ENCODE measurements around the gene RPLP1.
"Not testable (repeated sequence)": the region's sequence is repeated elsewhere in the genome, so short reads cannot be mapped to it uniquely, and the experiment has no call there.

Gene RPLP1

DNA sequence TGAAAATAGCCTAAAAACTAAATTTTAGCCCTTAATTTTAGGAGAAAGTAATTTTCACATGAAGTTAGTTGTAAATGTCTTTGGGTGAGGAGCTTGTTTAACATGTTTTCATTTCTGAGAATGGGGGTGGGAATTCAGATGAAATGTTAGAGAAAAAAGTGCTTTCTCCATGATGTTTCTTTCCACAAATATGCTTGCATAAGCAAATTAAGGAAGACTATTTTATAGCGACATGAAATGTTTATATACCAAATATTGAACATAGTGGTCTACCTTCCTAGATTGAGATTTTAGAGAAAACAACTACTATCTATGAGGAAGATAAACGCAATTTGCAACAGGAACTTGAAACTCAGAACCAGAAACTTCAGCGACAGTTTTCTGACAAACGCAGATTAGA is 13.0 kb upstream of the RPLP1 start:
- Histone ChIP-seq H3K9me3 (ENCODE audit: control insufficient read depth in 2 of 2, low read length in 2 of 2) (no peaks in the 10 kb centered on the region), H3K36me3 (ENCODE audit: control insufficient read depth in 2 of 2, insufficient read depth in 2 of 2, low read length in 2 of 2) (no peaks in the 10 kb centered on the region)

DNA sequence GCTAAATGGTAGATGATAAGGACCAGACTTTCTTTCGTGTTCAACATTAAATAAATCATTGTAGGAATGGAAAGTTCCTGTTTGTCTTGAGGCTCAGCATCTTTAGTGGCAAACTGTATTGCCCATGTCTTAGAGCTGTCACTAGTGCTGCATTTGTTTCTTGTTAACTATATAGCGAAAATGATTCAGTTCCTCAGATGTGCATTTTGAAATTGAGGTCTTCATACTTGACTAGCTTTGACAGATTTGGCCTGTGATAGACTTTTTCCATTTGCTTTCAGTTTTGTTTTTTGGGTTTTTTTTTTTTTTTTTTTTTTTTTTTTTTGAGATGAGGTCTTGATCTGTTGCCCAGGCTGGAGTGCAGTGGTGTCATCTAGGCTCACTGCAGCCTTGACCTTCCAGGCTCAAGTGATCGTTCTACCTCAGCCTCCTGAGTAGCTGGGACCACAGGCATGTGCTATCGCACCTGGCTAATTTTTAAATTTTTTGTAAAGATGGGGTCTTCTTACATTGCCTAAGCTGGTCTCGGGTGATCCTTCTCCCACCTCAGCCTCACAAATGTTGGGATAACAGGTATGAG is 9.5 kb upstream of the RPLP1 start:
- no peaks in the 10 kb centered on the region for H3K27me3 ChIP-seq (ENCODE audit: control insufficient read depth in 1 of 2, insufficient read depth in 2 of 2, low read length in 2 of 2)
- no peak overlapping the region for H3K4me3 ChIP-seq (ENCODE audit: low read length in 2 of 2)
- no peak overlapping the region for H3K27ac ChIP-seq (ENCODE audit: low read length)
- H3K9me3 ChIP-seq (ENCODE audit: control insufficient read depth in 2 of 2, low read length in 2 of 2): no peaks in the 10 kb centered on the region
- H3K4me1 ChIP-seq (ENCODE audit: control insufficient read depth, insufficient read depth, low read length): no peaks in the 10 kb centered on the region
- no peaks in the 10 kb centered on the region for H3K36me3 ChIP-seq (ENCODE audit: control insufficient read depth in 2 of 2, insufficient read depth in 2 of 2, low read length in 2 of 2)
- H3K9ac ChIP-seq (ENCODE audit: low read length in 2 of 2): no peak overlapping the region

More for the DNA sequence above, 13.0 kb upstream of the RPLP1 start:
- H3K9ac ChIP-seq (ENCODE audit: low read length in 2 of 2): no peak overlapping the region
- H3K27ac ChIP-seq (ENCODE audit: low read length): no peak overlapping the region
- no peaks in the 10 kb centered on the region for H3K4me1 ChIP-seq (ENCODE audit: control insufficient read depth, insufficient read depth, low read length)
- H3K4me3 ChIP-seq (ENCODE audit: low read length in 2 of 2): no peak overlapping the region
- no peaks in the 10 kb centered on the region for H3K27me3 ChIP-seq (ENCODE audit: control insufficient read depth in 1 of 2, insufficient read depth in 2 of 2, low read length in 2 of 2)

- H3K9ac ChIP-seq (ENCODE audit: low read length in 2 of 2): no peak overlapping the region
- H3K4me1 ChIP-seq (ENCODE audit: control insufficient read depth, insufficient read depth, low read length): no peaks in the 10 kb centered on the region
- no peak overlapping the region for H3K4me3 ChIP-seq (ENCODE audit: low read length in 2 of 2)
- H3K36me3 ChIP-seq (ENCODE audit: control insufficient read depth in 2 of 2, insufficient read depth in 2 of 2, low read length in 2 of 2): no peaks in the 10 kb centered on the region
- no peak overlapping the region for H3K27ac ChIP-seq (ENCODE audit: low read length)
- no peaks in the 10 kb centered on the region for H3K27me3 ChIP-seq (ENCODE audit: control insufficient read depth in 1 of 2, insufficient read depth in 2 of 2, low read length in 2 of 2)
- H3K9me3 ChIP-seq (ENCODE audit: control insufficient read depth in 2 of 2, low read length in 2 of 2): no peaks in the 10 kb centered on the region
These were observed 7.9 kb upstream of the RPLP1 start for GRCh38 chr15:69444686-69445085.

DNA sequence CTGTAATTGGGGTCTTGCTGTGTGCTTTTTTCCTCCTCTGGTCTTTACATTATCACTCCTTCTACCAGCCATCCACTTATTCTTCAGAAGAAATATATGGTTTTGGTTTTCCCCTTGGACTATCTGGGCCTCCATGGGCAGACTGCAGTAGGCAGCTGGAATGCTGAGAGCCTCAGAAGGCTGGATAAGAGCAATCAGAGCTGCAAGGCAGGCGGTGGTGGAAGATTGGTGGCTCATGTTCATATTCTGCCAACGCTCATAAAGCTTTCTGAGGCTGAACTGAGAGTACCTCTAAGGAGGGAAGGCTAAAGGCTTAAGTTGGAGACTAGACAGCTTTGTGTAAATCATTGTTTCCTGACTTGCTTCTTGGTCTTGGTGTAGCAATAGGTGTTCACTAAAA is 5.7 kb upstream of the RPLP1 start:
- H3K9ac ChIP-seq (ENCODE audit: low read length in 2 of 2): no peak overlapping the region
- H3K36me3 ChIP-seq (ENCODE audit: control insufficient read depth in 2 of 2, insufficient read depth in 2 of 2, low read length in 2 of 2): no peaks in the 10 kb centered on the region
- no peak overlapping the region for H3K4me3 ChIP-seq (ENCODE audit: low read length in 2 of 2)
- no peaks in the 10 kb centered on the region for H3K9me3 ChIP-seq (ENCODE audit: control insufficient read depth in 2 of 2, low read length in 2 of 2)
- no peaks in the 10 kb centered on the region for H3K27me3 ChIP-seq (ENCODE audit: control insufficient read depth in 1 of 2, insufficient read depth in 2 of 2, low read length in 2 of 2)
- peaks cover 2% of the 10 kb centered on the region for H3K4me1 ChIP-seq (ENCODE audit: control insufficient read depth, insufficient read depth, low read length)
- no peak overlapping the region for H3K27ac ChIP-seq (ENCODE audit: low read length)

- not testable (repeated sequence) for H3K27ac ChIP-seq (ENCODE audit: low read length); H3K36me3 ChIP-seq (ENCODE audit: control insufficient read depth in 2 of 2, insufficient read depth in 2 of 2, low read length in 2 of 2); H3K4me3 ChIP-seq (ENCODE audit: low read length in 2 of 2); H3K9ac ChIP-seq (ENCODE audit: low read length in 2 of 2); H3K9me3 ChIP-seq (ENCODE audit: control insufficient read depth in 2 of 2, low read length in 2 of 2); H3K27me3 ChIP-seq (ENCODE audit: control insufficient read depth in 1 of 2, insufficient read depth in 2 of 2, low read length in 2 of 2)
- H3K4me1 ChIP-seq (ENCODE audit: control insufficient read depth, insufficient read depth, low read length): peaks cover 17% of the 10 kb centered on the region
These were observed 2.4 kb upstream of the RPLP1 start for GRCh38 chr15:69450221-69450620.

GRCh38 chr15:69450968-69451695 is 1.5 kb upstream of the RPLP1 start:
- Histone ChIP-seq H3K9me3 (ENCODE audit: control insufficient read depth in 2 of 2, low read length in 2 of 2) (no peaks in the 10 kb centered on the region), H3K27ac (ENCODE audit: low read length) (no peak overlapping the region), H3K9ac (ENCODE audit: low read length in 2 of 2) (no peak overlapping the region), H3K4me3 (ENCODE audit: low read length in 2 of 2) (no peak overlapping the region), H3K27me3 (ENCODE audit: control insufficient read depth in 1 of 2, insufficient read depth in 2 of 2, low read length in 2 of 2) (no peaks in the 10 kb centered on the region), H3K36me3 (ENCODE audit: control insufficient read depth in 2 of 2, insufficient read depth in 2 of 2, low read length in 2 of 2) (peaks cover 4 to 7% of the 10 kb centered on the region in 2 donors), H3K4me1 (ENCODE audit: control insufficient read depth, insufficient read depth, low read length) (peaks cover 21% of the 10 kb centered on the region)

DNA sequence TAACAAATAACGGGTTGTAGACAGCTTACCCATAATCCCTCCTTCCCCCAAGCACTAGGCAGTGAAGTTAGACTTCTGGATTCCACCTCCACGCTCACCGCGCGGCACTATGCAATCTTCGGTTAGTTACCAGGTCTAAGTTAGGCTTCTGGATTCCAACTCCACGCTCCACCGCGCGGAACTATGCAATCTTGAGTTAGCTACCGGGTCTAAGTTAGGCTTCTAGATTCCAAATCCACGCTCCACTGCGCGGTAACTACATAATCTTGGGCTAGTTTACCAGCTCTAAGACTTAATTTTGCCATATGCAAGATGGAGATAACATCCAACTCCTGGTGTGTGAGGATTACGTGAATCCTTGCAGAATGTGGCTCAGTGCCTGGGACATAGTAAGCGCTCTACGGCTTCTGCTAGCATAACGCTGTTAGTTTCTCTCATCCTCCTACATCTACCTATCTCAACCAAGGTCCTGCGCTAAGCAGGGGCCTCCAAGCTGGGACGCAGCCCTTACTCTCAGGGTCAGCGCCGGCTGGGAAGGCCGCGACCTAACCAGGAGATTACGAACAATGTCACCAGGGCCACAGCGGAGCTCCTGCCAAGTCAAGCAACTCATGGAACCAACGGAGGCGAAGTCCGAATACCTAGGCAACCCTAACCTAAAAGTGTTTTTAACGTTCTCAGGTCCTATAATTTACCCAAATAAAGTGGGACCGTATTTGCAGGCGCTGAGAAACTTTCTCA is 497 bp upstream of the RPLP1 start:
- H3K27ac ChIP-seq (ENCODE audit: low read length): peak overlapping the region; percentile 97

DNA sequence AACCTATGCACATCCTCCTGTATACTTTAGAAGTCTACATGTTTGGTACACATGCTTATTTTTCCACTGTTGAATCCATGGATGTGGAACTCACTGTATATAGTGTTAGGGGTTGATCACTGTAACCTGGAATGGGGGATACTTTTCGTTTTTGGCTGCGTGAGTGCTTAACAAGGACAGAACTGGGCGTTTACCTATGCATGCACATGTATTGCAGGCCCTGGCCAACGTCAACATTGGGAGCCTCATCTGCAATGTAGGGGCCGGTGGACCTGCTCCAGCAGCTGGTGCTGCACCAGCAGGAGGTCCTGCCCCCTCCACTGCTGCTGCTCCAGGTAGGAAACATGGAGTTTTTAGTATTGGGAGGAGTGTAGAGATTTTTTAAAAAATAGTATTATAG is 2.3 kb downstream of the RPLP1 start:
- Histone ChIP-seq H3K4me3 (ENCODE audit: low read length in 2 of 2) (peak overlapping the region in 1 of 2 donors; percentile 18), H3K9ac (ENCODE audit: low read length in 2 of 2) (no peak overlapping the region), H3K27me3 (ENCODE audit: control insufficient read depth in 1 of 2, insufficient read depth in 2 of 2, low read length in 2 of 2) (no peaks in the 10 kb centered on the region), H3K9me3 (ENCODE audit: control insufficient read depth in 2 of 2, low read length in 2 of 2) (no peaks in the 10 kb centered on the region), H3K27ac (ENCODE audit: low read length) (no peak overlapping the region), H3K36me3 (ENCODE audit: control insufficient read depth in 2 of 2, insufficient read depth in 2 of 2, low read length in 2 of 2) (peaks cover 15 to 21% of the 10 kb centered on the region in 2 donors), H3K4me1 (ENCODE audit: control insufficient read depth, insufficient read depth, low read length) (peaks cover 21% of the 10 kb centered on the region)

More for the DNA sequence above, 497 bp upstream of the RPLP1 start:
- Histone ChIP-seq H3K4me1 (ENCODE audit: control insufficient read depth, insufficient read depth, low read length) (peaks cover 21% of the 10 kb centered on the region), H3K36me3 (ENCODE audit: control insufficient read depth in 2 of 2, insufficient read depth in 2 of 2, low read length in 2 of 2) (peaks cover 11 to 17% of the 10 kb centered on the region in 2 donors), H3K4me3 (ENCODE audit: low read length in 2 of 2) (peak overlapping the region; percentile 93 to 97), H3K9ac (ENCODE audit: low read length in 2 of 2) (peak overlapping the region; percentile 86 to 93), H3K27me3 (ENCODE audit: control insufficient read depth in 1 of 2, insufficient read depth in 2 of 2, low read length in 2 of 2) (no peaks in the 10 kb centered on the region), H3K9me3 (ENCODE audit: control insufficient read depth in 2 of 2, low read length in 2 of 2) (no peaks in the 10 kb centered on the region)

DNA sequence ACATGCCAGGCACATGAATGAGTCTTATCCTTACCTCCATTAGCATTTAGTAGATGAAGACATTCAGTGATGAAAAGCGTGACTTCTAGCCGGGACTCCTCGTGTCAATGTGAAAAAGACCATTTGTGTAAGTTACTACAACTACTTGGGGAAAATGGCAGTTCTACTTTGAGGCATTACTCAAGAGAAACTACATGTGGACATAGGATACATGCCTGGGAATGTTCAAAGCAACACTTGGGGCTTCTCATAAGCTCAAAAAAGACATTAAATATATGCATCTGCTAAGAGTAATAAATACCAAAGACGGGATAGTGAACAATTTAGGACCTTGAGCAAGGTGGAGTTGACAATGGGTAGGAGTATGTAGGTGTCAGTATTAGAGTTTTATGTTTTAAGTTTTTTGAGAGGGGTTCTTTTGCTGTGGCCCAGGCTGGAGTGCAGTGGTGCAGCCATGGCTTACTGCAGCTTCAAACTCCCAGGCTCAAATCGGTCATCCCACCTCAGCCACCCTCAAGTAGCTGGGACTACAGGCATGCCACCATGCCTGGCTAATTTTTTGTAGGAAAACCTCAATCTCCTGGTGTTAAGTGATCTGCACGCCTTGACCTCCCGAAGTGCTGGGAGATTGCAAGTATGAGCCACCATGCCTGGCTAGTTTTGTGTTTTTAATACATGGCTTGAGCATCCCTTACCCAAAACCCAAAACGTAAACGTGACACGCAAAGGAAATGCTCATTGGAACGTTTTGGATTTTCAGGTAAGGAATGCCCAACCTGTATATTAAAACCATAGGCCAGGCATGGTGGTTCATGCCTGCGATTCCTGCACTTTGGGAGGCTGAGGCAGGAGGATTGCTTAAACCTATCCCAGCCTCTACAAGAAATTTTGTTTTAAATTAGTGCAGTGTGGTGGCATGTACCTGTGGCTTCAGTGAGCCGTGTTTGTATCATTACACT is 3.9 kb downstream of the RPLP1 start:
- H3K9me3 ChIP-seq (ENCODE audit: control insufficient read depth in 2 of 2, low read length in 2 of 2): no peaks in the 10 kb centered on the region
- H3K4me3 ChIP-seq (ENCODE audit: low read length in 2 of 2): no peak overlapping the region
- H3K27ac ChIP-seq (ENCODE audit: low read length): no peak overlapping the region
- H3K4me1 ChIP-seq (ENCODE audit: control insufficient read depth, insufficient read depth, low read length): peaks cover 22% of the 10 kb centered on the region
- no peaks in the 10 kb centered on the region for H3K27me3 ChIP-seq (ENCODE audit: control insufficient read depth in 1 of 2, insufficient read depth in 2 of 2, low read length in 2 of 2)
- peaks cover 15 to 21% of the 10 kb centered on the region in 2 donors for H3K36me3 ChIP-seq (ENCODE audit: control insufficient read depth in 2 of 2, insufficient read depth in 2 of 2, low read length in 2 of 2)
- H3K9ac ChIP-seq (ENCODE audit: low read length in 2 of 2): no peak overlapping the region

Data from stomach smooth muscle (tissue), 2 donors.